Epithelial cell of proximal tubule (primary cell): ENCODE results near the gene MRPS34. TPM values are rescaled to one million over a fixed set of nuclear protein-coding genes. Genes with fewer than 3 reads are reported as not detected.

ENCODE experiments used
- DNase-seq: peaks from one replicate; pipeline ENCODE4 v3.0.0-alpha.2; 2011; ENCODE audit warnings: low read depth
- H3K4me3 ChIP-seq: 2 replicates; pipeline ENCODE4 v1.5.1; 2011; ENCODE audit warnings: low read depth, mild to moderate bottlenecking, low read length
- CTCF ChIP-seq: conservative IDR thresholded peaks from 2 replicates; pipeline ENCODE4 v1.5.1; 2012; ENCODE audit warnings: low read depth, mild to moderate bottlenecking, low read length
- total RNA-seq: library from RNA; depleted of rRNA; stranded (reverse); fragments of >200 nt; gene quantifications from 2 replicates; pipeline ENCODE4 v1.2.3, GENCODE V29; 2015

The MRPS34 gene
- total RNA-seq, 1 donor from 2014 or later, result 167 TPM

- H3K4me3 ChIP-seq, result no peak overlapping the region
- TF ChIP-seq CTCF, result no peak
- no peak for DNase-seq
These were observed 14.6 kb upstream of the MRPS34 start for GRCh38 chr16:1787322-1788094.

- no peak overlapping the region for H3K4me3 ChIP-seq
- no peak for DNase-seq
- TF ChIP-seq CTCF, result no peak
These were observed 14.1 kb upstream of the MRPS34 start for GRCh38 chr16:1787056-1787321.

- no peak for TF ChIP-seq CTCF
- H3K4me3 ChIP-seq, result no peak overlapping the region
- DNase-seq, result no peak
These were observed 13.5 kb upstream of the MRPS34 start for GRCh38 chr16:1786242-1787055.

- no peak for TF ChIP-seq CTCF
- DNase-seq, result no peak
- no peak overlapping the region for H3K4me3 ChIP-seq
These were observed 12.9 kb upstream of the MRPS34 start for GRCh38 chr16:1785846-1786170.

- no peak for DNase-seq
- no peak for TF ChIP-seq CTCF
- H3K4me3 ChIP-seq, result no peak overlapping the region
These were observed 12.3 kb upstream of the MRPS34 start for GRCh38 chr16:1784977-1785845.

- no peak for TF ChIP-seq CTCF
These were observed 9.7 kb upstream of the MRPS34 start, which contains the start of the genes NUBP2 and SPSB3 for GRCh38 chr16:1782408-1783264. Gene NUBP2, plus strand, starts transcription at chr16:1782960. Its CDS starts 61 bp downstream, at chr16:1783021. Gene SPSB3, minus strand, starts transcription at chr16:1782571. Its CDS starts 1,088 bp downstream, at chr16:1781483.

More at GRCh38 chr16:1782408-1783264, 9.7 kb upstream of the MRPS34 start, which contains the start of the genes NUBP2 and SPSB3:
- peak; percentile 97 for DNase-seq
- H3K4me3 ChIP-seq, result peak within 1 kb of the TSS; percentile 88
